ENCODE data around the gene DACH2.

GRCh38 chrX:86809651-86810050 lies 661.4 kb downstream of the DACH2 start:
- TF ChIP-seq POLR2A (IDR thresholded peaks at IDR 0.05) (no peak), CTCF (IDR thresholded peaks at IDR 0.05 in 8 of 11, conservative IDR thresholded peaks at IDR 0.05 in 3 of 11) (no peak)

Data from spleen (tissue), 7 donors.